Measurements from ENCODE around the gene STYXL1. TPM values are rescaled to one million over a fixed set of nuclear protein-coding genes. Genes with fewer than 3 reads are reported as not detected.

The STYXL1 gene
- total RNA-seq, 1 experiment from 2014 or later = 137 TPM

GRCh38 chr7:75955331-75955955 is 92.4 kb downstream of the STYXL1 start:
- DNase-seq (ENCODE audit: low spot score) = no peak

GRCh38 chr7:75953931-75954330 is 93.9 kb downstream of the STYXL1 start:
- DNase-seq (ENCODE audit: low spot score) = no peak

- DNase-seq (ENCODE audit: low spot score) = no peak
These were observed 94.4 kb downstream of the STYXL1 start for GRCh38 chr7:75953431-75953830.

GRCh38 chr7:75951506-75951905 is 96.3 kb downstream of the STYXL1 start:
- DNase-seq (ENCODE audit: low spot score) = peak; percentile 57

- DNase-seq (ENCODE audit: low spot score) = no peak
These were observed 97.6 kb downstream of the STYXL1 start for GRCh38 chr7:75950111-75950681.

- DNase-seq (ENCODE audit: low spot score) = no peak
These were observed 99.6 kb downstream of the STYXL1 start for GRCh38 chr7:75948179-75948578.

Other genes with a start within 250 kb of the STYXL1 start
- gene CCL24, start 234.2 kb downstream of the STYXL1 start, total RNA-seq (2014; rRNA removed; shearing (Covaris generic)) = not detected in 2 replicates
- gene RHBDD2, start 169.0 kb downstream of the STYXL1 start, total RNA-seq (2014; rRNA removed; shearing (Covaris generic)) = 67.3 and 96.3 TPM in 2 replicates
- 118 and 121 TPM in 2 replicates for gene POR, start 132.8 kb downstream of the STYXL1 start, total RNA-seq (2014; rRNA removed; shearing (Covaris generic))
- 26.0 and 28.7 TPM in 2 replicates for gene TMEM120A, start 53.4 kb downstream of the STYXL1 start, total RNA-seq (2014; rRNA removed; shearing (Covaris generic))
- 119 and 156 TPM in 2 replicates for gene MDH2, start 106 bp upstream of the STYXL1 start, total RNA-seq (2014; rRNA removed; shearing (Covaris generic))
- gene SRRM3, start 153.9 kb upstream of the STYXL1 start, total RNA-seq (2014; rRNA removed; shearing (Covaris generic)) = 3.8 and 4.8 TPM in 2 replicates